Ascending aorta (tissue), 2 donors: Measurements from ENCODE around the gene GNA12. TPM values are rescaled to one million over a fixed set of nuclear protein-coding genes. Genes with fewer than 3 reads are reported as not detected.

Experiments used
- DNase-seq, 2 donors: peaks; one replicate each; pipeline ENCODE4 v3.0.0-alpha.2; 2019; ENCODE audit warnings: low spot score in 2 of 2
- H3K27ac ChIP-seq, 2 donors: fragments of 200-600 bp; sonication (generic); one replicate each; pipeline ENCODE4 v1.5.1; 2016 to 2017; ENCODE audit warnings: mild to moderate bottlenecking in 1 of 2
- H3K27me3 ChIP-seq: fragments of 200-600 bp; sonication (generic); one replicate; pipeline ENCODE4 v1.5.1; 2017
- H3K36me3 ChIP-seq, 2 donors: fragments of 200-600 bp; sonication (generic); one replicate each; pipeline ENCODE4 v1.5.1; 2016
- H3K4me1 ChIP-seq, 2 donors: fragments of 200-600 bp; sonication (generic); one replicate each; pipeline ENCODE4 v1.5.1; 2016 to 2017; ENCODE audit warnings: mild to moderate bottlenecking in 1 of 2
- H3K4me3 ChIP-seq, 2 donors: fragments of 200-600 bp; sonication (generic); one replicate each; pipeline ENCODE4 v1.5.1; 2016 to 2017; ENCODE audit warnings: mild to moderate bottlenecking in 1 of 2
- H3K9me3 ChIP-seq, 2 donors: fragments of 200-600 bp; sonication (generic); one replicate each; pipeline ENCODE4 v1.5.1; 2016
- intact Hi-C: fragments of 100-400 bp; cut with DNase I; formaldehyde crosslinking; loops from one replicate; pipeline ENCODE4 v1.15.1; 2023
- total RNA-seq: library from RNA; depleted of rRNA; stranded (reverse); fragments of >200 nt; gene quantifications from one replicate; pipeline ENCODE4 v1.1.0, GENCODE V29; 2016
- TF ChIP-seq, protein P1 (sequence below), 3 experiments: fragments of 200-600 bp in 2 of 3; fragments of 450-650 bp in 1 of 3; sonication (generic) in 2 of 3; IDR thresholded peaks; one replicate each; pipeline ENCODE4 v1.5.1; 2016 to 2019; ENCODE audit warnings: antibody characterized with exemption in 3 of 3, mild to moderate bottlenecking in 1 of 3, moderate library complexity in 1 of 3

GNA12 gene
- total RNA-seq, 1 donor from 2014 or later: 61.0 TPM

DNA sequence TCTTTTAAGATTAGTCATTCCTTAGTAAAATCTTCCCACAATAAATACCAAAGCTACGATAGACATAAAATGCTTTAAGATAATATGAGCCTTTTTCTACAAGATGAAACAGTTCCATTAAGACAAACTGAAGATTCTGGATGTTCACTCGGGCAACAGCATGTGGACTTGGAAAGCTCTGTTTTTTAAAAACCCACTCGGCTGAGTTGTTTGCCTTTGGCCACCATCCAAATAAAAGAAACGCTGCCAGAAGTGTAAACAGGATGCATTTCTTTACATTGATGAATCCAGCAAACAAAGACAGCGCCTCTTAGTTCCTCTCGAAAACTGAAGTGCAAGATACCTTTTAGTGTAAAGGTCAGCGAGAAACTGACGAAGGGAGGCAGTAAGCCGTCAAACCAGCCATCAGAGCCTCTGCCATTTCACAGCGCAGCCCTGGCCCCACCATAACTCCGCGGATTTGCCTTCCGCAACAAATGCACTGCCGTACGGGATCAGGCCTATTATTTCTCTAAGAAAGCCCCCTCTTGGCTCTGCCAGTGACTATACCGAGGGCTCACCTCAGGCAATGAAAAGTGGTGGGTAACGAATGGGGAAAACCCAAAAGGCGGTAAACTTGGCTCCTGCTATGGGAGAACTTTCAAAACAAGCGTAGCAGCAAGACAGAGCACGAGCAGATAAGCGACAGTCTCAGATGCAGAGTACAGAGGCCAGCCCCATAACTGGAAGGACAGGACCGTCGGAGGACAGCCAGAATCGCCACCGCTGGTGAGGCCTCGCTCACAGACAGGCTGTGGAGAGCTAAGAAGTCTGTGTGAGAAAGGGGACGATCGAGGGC lies 41.4 kb downstream of the GNA12 start:
- Histone ChIP-seq H3K4me1 (peaks cover 0 to 21% of the 10 kb centered on the region in 2 donors), H3K9me3 (no peaks in the 10 kb centered on the region), H3K4me3 (peak overlapping the region; percentile 2 to 50), H3K36me3 (no peaks in the 10 kb centered on the region), H3K27ac (peak overlapping the region; percentile 18 to 74), H3K27me3 (no peaks in the 10 kb centered on the region)
- intact Hi-C loops: no loop called here
- TF ChIP-seq, protein P1, sequence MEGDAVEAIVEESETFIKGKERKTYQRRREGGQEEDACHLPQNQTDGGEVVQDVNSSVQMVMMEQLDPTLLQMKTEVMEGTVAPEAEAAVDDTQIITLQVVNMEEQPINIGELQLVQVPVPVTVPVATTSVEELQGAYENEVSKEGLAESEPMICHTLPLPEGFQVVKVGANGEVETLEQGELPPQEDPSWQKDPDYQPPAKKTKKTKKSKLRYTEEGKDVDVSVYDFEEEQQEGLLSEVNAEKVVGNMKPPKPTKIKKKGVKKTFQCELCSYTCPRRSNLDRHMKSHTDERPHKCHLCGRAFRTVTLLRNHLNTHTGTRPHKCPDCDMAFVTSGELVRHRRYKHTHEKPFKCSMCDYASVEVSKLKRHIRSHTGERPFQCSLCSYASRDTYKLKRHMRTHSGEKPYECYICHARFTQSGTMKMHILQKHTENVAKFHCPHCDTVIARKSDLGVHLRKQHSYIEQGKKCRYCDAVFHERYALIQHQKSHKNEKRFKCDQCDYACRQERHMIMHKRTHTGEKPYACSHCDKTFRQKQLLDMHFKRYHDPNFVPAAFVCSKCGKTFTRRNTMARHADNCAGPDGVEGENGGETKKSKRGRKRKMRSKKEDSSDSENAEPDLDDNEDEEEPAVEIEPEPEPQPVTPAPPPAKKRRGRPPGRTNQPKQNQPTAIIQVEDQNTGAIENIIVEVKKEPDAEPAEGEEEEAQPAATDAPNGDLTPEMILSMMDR (IDR thresholded peaks at IDR 0.05): no peak
- DNase-seq: no peak

DNA sequence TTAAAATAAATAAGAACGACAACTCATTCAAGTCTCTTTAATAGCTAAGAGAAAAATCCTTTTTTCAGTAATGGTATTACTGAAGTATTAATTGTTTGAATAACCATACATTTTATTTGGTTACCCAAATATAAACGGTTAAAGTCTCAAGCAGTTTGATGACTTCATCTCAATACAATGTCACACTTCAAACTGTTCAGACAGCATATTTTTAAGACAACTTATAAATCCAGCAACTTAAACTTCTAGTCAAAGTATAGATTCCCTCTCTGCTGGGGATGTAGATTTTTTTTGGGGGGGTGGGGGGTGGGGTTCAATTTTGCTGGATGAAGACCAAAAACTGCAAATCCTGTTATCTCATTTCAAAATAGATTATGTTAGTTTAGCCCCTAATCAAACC lies 42.0 kb downstream of the GNA12 start:
- no peak for DNase-seq
- H3K27me3 ChIP-seq: no peaks in the 10 kb centered on the region
- no peaks in the 10 kb centered on the region for H3K36me3 ChIP-seq
- peak overlapping the region; percentile 55 to 74 for H3K27ac ChIP-seq
- intact Hi-C loops: no loop called here
- peaks cover 0 to 22% of the 10 kb centered on the region in 2 donors for H3K4me1 ChIP-seq
- H3K9me3 ChIP-seq: no peaks in the 10 kb centered on the region
- TF ChIP-seq, protein P1 (IDR thresholded peaks at IDR 0.05): no peak
- H3K4me3 ChIP-seq: peak overlapping the region in 1 of 2 donors; percentile 50

DNA sequence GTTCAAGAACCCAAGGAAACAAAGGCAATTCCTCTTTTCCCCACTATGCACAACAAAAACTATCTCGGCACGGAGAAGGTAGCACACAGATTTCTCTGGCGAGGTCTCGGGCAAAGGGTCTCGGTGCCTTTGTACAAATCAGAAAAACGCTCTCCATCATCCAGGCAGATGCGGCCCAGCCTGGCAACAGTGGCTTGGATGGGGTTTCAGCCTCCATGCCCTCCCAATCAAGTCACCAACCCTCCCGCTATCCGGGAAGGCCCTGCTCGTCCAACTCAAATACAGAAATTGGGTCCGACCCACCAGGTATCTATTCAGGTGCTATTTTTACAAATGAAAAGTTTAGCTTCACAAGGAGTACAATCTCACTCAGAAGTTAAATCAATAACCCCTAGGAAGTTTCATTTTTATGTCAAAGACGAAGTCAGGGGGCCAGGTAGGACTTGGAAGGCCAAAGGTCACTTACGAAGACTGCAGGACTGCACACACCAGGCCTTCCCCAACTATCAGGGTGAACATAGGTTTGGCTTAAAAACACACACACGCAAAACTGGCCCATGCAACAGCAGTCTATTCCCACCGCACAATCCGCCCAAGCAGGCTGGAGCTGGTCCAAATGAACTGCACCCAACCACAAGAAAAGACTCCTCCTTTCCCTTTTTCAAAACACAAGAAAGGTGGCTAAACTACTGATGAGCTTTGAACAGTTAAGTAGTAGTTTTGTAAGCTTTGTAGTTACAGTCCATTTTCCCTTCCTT lies 43.0 kb downstream of the GNA12 start:
- DNase-seq: no peak
- H3K36me3 ChIP-seq: no peaks in the 10 kb centered on the region
- TF ChIP-seq, protein P1 (IDR thresholded peaks at IDR 0.05): no peak
- intact Hi-C loops: no loop called here
- H3K9me3 ChIP-seq: no peaks in the 10 kb centered on the region
- peak overlapping the region in 1 of 2 donors; percentile 38 for H3K4me3 ChIP-seq
- no peaks in the 10 kb centered on the region for H3K27me3 ChIP-seq
- peaks cover 0 to 26% of the 10 kb centered on the region in 2 donors for H3K4me1 ChIP-seq
- H3K27ac ChIP-seq: peak overlapping the region; percentile 55 to 74

DNA sequence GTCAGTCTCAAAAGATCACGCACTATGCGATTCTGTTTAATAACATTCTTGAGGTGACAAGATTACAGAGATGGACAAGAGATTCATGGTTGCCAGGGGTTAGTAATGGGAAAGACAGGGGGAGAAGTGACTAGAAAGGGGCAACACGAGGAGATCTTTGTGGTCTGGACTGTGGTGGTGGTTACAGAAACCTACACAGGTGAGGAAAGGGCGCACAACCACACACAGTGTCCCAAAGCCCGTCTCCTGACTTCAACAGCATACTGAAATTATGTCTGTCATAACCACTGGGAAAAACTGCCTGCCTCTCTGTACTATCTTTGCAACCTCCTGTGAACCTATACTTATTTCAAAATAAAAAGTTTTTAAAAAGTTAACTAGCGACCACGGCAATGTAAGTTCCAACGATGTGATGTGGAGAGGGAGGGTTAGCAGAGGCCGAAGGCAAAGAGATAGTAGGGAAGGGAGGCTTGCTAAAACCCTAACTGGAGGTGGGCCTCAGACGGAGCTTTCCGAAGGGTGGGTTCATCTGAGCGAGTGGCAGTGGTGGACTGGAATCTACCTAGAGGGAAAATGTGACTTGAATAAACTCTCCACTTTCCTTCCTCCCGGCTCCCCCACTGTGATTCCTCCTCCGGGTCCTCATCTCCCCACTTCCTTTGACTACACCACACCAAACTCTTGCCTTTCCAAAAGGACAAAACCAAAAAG lies 43.7 kb downstream of the GNA12 start:
- Histone ChIP-seq H3K4me1 (peaks cover 0 to 26% of the 10 kb centered on the region in 2 donors), H3K36me3 (no peaks in the 10 kb centered on the region), H3K9me3 (no peaks in the 10 kb centered on the region), H3K4me3 (no peak overlapping the region), H3K27me3 (no peaks in the 10 kb centered on the region), H3K27ac (no peak overlapping the region)
- intact Hi-C loops: no loop called here
- DNase-seq: no peak
- TF ChIP-seq, protein P1 (IDR thresholded peaks at IDR 0.05): no peak

DNA sequence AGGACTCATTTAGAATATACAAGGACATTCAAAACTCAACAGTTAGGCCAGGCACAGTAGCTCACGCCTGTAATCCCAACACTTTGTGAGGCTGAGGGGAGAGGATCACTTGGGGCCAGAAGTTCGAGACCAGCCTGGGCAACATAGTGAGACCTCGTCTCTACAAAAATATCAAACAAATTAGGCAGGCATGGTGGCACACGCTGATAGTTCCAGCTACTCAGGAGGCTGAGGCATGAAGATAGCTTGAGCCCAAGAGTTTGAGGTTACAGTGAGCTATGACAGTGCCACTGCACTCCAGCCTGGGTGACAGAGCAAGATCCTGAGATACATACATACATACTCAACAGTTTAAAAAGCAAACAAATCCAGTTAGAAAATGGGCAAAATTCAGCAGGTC lies 44.9 kb downstream of the GNA12 start:
- H3K4me1 ChIP-seq: peaks cover 0 to 26% of the 10 kb centered on the region in 2 donors
- DNase-seq: no peak
- TF ChIP-seq, protein P1 (IDR thresholded peaks at IDR 0.05): no peak
- no peaks in the 10 kb centered on the region for H3K27me3 ChIP-seq
- H3K27ac ChIP-seq: no peak overlapping the region
- H3K36me3 ChIP-seq: peaks cover 0 to 8% of the 10 kb centered on the region in 2 donors
- no peaks in the 10 kb centered on the region for H3K9me3 ChIP-seq
- H3K4me3 ChIP-seq: no peak overlapping the region
- intact Hi-C loops: loop anchor here (5.0 kb wide), 1 partner anchor 43 kb away; the partner anchor contains the start of gene GNA12
